Measurements from ENCODE around the gene RBBP8. TPM values are rescaled to one million over a fixed set of nuclear protein-coding genes. Genes with fewer than 3 reads are reported as not detected.
"Not testable (repeated sequence)": the region's sequence is repeated elsewhere in the genome, so short reads cannot be mapped to it uniquely, and the experiment has no call there.

Gene RBBP8
- total RNA-seq, 8 experiments from 2014 or later: 15.6 to 32.3 (median 21.2) TPM

GRCh38 chr18:22952525-22952924 lies 19.4 kb downstream of the RBBP8 start:
- H3K4me3 ChIP-seq: no peak overlapping the region
- no peak for ATAC-seq (replicated peaks in 6 of 8)
- H3K4me1 ChIP-seq (replicated peaks in 1 of 2): no peaks in the 10 kb centered on the region
- 75 to 100% (median 100%) methylated on average over 1 to 3 of the region's 3 CpGs; no CpG with 5 or more reads in 1 of the 10 experiments for WGBS, 10 experiments
- H3K27ac ChIP-seq: no peak overlapping the region
- in situ Hi-C loops (cut with MboI; ENCODE audit: low pct_unique_long_range_greater_than_20kb in 2 of 9, low sequenced_read_pairs in 9 of 9, unreplicated experiment in 9 of 9): no loop called here

- H3K4me1 ChIP-seq (replicated peaks in 1 of 2); ATAC-seq (replicated peaks in 6 of 8); in situ Hi-C loops (cut with MboI; ENCODE audit: low pct_unique_long_range_greater_than_20kb in 2 of 9, low sequenced_read_pairs in 9 of 9, unreplicated experiment in 9 of 9); H3K27ac ChIP-seq; H3K4me3 ChIP-seq: not testable (repeated sequence)
- 90 to 100% (median 100%) methylated on average over 1 to 4 of the region's 4 CpGs; no CpG with 5 or more reads in 3 of the 10 experiments for WGBS, 10 experiments
Measured at GRCh38 chr18:22953982-22954381, 20.9 kb downstream of the RBBP8 start.

DNA sequence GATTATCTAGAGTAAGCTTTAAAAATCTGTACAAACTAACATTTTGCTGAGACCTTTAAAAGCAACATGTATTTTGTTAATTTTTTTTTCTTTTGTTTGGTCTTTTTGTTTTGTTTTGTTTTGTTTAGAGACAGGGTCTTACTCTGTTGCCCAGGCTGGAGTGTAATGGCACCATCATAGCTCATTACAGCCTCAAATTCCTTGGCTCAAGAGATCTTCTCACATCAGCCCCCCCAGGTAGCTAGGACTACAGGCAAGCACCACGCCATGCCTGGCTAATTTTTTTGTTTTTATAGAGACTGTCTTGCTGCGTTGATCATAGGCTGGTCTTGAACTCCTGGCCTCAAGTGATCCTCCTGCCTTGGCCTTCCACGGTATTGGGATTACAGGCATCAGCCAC lies 23.1 kb downstream of the RBBP8 start:
- no peaks in the 10 kb centered on the region for H3K4me1 ChIP-seq (replicated peaks in 1 of 2)
- ATAC-seq (replicated peaks in 6 of 8): no peak
- no peak overlapping the region for H3K27ac ChIP-seq
- in situ Hi-C loops (cut with MboI; ENCODE audit: low pct_unique_long_range_greater_than_20kb in 2 of 9, low sequenced_read_pairs in 9 of 9, unreplicated experiment in 9 of 9): no loop called here
- WGBS, 10 experiments: 83 to 100% (median 95%) methylated on average over 2 to 3 of the region's 3 CpGs; no CpG with 5 or more reads in 3 of the 10 experiments
- H3K4me3 ChIP-seq: no peak overlapping the region

GRCh38 chr18:22961156-22961555 lies 28.0 kb downstream of the RBBP8 start:
- WGBS, 10 experiments: 90 to 100% (median 95%) methylated on average over 1 of the region's 1 CpG; no CpG with 5 or more reads in 4 of the 10 experiments
- no peak for ATAC-seq (replicated peaks in 6 of 8)
- Histone ChIP-seq H3K27ac (no peak overlapping the region), H3K4me3 (no peak overlapping the region), H3K4me1 (replicated peaks in 1 of 2) (no peaks in the 10 kb centered on the region)
- in situ Hi-C loops (cut with MboI; ENCODE audit: low pct_unique_long_range_greater_than_20kb in 2 of 9, low sequenced_read_pairs in 9 of 9, unreplicated experiment in 9 of 9): no loop called here

DNA sequence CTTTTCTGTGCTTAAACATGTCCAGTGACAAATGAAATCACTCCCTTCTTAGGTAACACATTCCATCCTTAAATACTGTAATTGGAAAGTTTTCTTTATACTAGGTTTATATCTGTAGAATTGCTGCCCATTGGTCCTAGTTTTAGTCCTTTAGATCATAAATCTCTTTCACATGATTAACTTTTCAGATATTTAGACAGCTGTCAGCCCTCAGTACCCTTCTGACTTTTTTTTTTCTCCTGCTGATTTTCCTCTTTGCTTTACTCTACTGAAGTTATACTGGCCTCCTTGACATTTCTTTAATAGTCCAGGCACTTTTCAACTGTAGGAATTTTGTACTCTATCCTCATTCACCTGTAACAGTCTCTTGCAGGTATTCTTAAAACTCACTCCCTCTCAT lies 28.9 kb downstream of the RBBP8 start:
- ATAC-seq (replicated peaks in 6 of 8): no peak
- in situ Hi-C loops (cut with MboI; ENCODE audit: low pct_unique_long_range_greater_than_20kb in 2 of 9, low sequenced_read_pairs in 9 of 9, unreplicated experiment in 9 of 9): no loop called here
- Histone ChIP-seq H3K4me3 (no peak overlapping the region), H3K27ac (no peak overlapping the region), H3K4me1 (replicated peaks in 1 of 2) (no peaks in the 10 kb centered on the region)

- no peak for ATAC-seq (replicated peaks in 6 of 8)
- 85 to 100% (median 96%) methylated on average over 1 to 3 of the region's 3 CpGs for WGBS, 10 experiments
- no peak overlapping the region for H3K27ac ChIP-seq
- in situ Hi-C loops (cut with MboI; ENCODE audit: low pct_unique_long_range_greater_than_20kb in 2 of 9, low sequenced_read_pairs in 9 of 9, unreplicated experiment in 9 of 9): no loop called here
- no peaks in the 10 kb centered on the region for H3K4me1 ChIP-seq (replicated peaks in 1 of 2)
- no peak overlapping the region for H3K4me3 ChIP-seq
Measured at GRCh38 chr18:22964116-22964515, 31.0 kb downstream of the RBBP8 start.

- no peak overlapping the region for H3K4me3 ChIP-seq
- no peak overlapping the region for H3K27ac ChIP-seq
- H3K4me1 ChIP-seq (replicated peaks in 1 of 2): no peaks in the 10 kb centered on the region
- ATAC-seq (replicated peaks in 6 of 8): no peak
- in situ Hi-C loops (cut with MboI; ENCODE audit: low pct_unique_long_range_greater_than_20kb in 2 of 9, low sequenced_read_pairs in 9 of 9, unreplicated experiment in 9 of 9): no loop called here
Measured at GRCh38 chr18:22964722-22965121, 31.6 kb downstream of the RBBP8 start.

- ATAC-seq (replicated peaks in 6 of 8): no peak
- Histone ChIP-seq H3K27ac (no peak overlapping the region), H3K4me3 (no peak overlapping the region), H3K4me1 (replicated peaks in 1 of 2) (no peaks in the 10 kb centered on the region)
- WGBS, 10 experiments: 51 to 96% (median 89%) methylated on average over 1 to 3 of the region's 3 CpGs
- in situ Hi-C loops (cut with MboI; ENCODE audit: low pct_unique_long_range_greater_than_20kb in 2 of 9, low sequenced_read_pairs in 9 of 9, unreplicated experiment in 9 of 9): no loop called here
Measured at GRCh38 chr18:22971038-22971437, 37.9 kb downstream of the RBBP8 start.

DNA sequence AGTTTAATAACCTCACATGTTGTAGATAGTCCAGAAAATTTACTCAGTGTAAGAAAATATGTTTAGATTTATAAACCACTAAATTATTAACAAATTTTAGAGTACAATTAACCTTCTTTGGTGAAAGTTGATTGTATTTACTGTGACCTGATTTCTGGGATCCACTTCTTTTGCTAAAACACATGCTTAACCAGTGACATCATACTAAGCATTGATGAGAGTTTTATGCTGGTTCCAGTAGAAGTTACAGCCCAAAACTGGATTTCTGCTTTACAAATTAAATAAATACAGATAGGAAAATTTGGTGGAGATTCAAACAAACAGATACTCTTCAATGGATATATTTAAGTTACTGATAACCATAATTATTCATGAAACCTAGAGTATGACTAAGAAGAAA lies 40.9 kb downstream of the RBBP8 start:
- no peak overlapping the region for H3K4me3 ChIP-seq
- H3K27ac ChIP-seq: no peak overlapping the region
- no peak for ATAC-seq (replicated peaks in 6 of 8)
- no peaks in the 10 kb centered on the region for H3K4me1 ChIP-seq (replicated peaks in 1 of 2)
- in situ Hi-C loops (cut with MboI; ENCODE audit: low pct_unique_long_range_greater_than_20kb in 2 of 9, low sequenced_read_pairs in 9 of 9, unreplicated experiment in 9 of 9): no loop called here

GRCh38 chr18:22974707-22975106 lies 41.6 kb downstream of the RBBP8 start:
- Histone ChIP-seq H3K4me3 (no peak overlapping the region), H3K4me1 (replicated peaks in 1 of 2) (no peaks in the 10 kb centered on the region), H3K27ac (no peak overlapping the region)
- WGBS, 10 experiments: 90 to 100% (median 95%) methylated on average over 1 to 5 of the region's 5 CpGs
- no peak for ATAC-seq (replicated peaks in 6 of 8)
- in situ Hi-C loops (cut with MboI; ENCODE audit: low pct_unique_long_range_greater_than_20kb in 2 of 9, low sequenced_read_pairs in 9 of 9, unreplicated experiment in 9 of 9): loop anchor here in 2 of 9 experiments (25.0 kb wide), 1 partner anchor 162 kb away; no protein-coding TSS in a partner anchor

DNA sequence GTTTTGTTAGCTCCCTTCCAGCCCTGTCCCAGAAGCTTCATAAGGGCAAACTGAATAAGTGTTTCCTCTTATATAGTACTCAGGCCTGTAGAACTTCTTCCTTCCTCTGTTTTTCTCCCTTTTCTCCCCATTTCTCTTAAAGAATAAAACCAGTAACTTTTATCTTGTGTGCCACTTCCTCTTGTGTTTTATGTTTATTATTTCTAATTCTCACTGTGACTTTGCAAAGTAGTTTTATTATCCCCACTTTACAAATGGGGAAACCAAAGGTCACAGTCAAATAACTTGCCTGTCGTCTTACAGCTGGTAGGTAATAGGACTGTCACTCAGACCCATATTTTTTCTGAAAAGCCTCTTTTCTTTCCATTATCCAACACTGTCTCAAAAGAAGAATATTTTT lies 42.4 kb downstream of the RBBP8 start:
- 75 to 100% (median 100%) methylated on average over 1 of the region's 1 CpG; no CpG with 5 or more reads in 1 of the 10 experiments for WGBS, 10 experiments
- H3K4me1 ChIP-seq (replicated peaks in 1 of 2): no peaks in the 10 kb centered on the region
- no peak overlapping the region for H3K4me3 ChIP-seq
- no peak overlapping the region for H3K27ac ChIP-seq
- no peak for ATAC-seq (replicated peaks in 6 of 8)
- in situ Hi-C loops (cut with MboI; ENCODE audit: low pct_unique_long_range_greater_than_20kb in 2 of 9, low sequenced_read_pairs in 9 of 9, unreplicated experiment in 9 of 9): loop anchor here in 2 of 9 experiments (25.0 kb wide), 1 partner anchor 163 kb away; no protein-coding TSS in a partner anchor

DNA sequence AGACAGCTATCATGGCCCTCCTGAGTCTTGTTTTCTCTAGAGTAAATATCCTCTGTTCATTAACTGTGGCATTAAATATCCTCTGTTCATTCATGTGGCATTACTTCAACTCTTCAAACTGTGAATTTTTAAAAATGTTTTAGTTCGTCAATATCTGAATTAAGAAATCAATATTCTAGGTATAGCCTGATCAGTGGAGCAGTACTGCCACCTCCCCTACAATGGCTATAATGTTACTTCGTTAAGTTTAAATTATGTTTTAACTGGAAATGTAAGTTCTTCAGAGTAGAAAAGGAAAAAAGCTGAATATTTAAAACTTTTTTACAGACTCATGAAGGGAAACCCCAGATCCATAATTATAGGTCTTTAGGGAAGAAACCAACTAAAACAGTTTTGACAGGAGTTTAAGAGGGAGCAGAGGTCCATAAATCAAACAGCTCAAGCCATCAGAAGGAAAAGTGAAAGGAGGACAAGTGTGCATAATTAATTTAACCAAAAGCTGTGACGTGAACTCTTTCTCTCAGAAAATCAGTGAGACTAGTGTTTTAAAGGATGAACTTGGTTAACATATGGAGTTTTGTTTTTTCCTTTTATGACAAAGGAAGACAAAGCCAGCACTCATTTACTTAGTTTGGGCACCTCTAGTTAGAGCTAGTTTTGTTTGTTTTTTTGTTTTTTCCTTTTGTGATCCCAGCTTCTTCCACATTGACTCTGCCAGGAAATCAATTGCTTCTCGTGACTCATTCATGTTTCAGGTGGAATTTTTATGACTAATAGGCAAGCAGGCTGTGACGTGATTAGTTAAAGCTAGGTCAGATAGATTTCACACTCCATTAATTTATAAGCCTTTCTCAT lies 44.9 kb downstream of the RBBP8 start:
- Histone ChIP-seq H3K27ac (no peak overlapping the region), H3K4me1 (replicated peaks in 1 of 2) (no peaks in the 10 kb centered on the region), H3K4me3 (no peak overlapping the region)
- 33 to 82% (median 69%) methylated on average over 3 to 5 of the region's 5 CpGs for WGBS, 10 experiments
- in situ Hi-C loops (cut with MboI; ENCODE audit: low pct_unique_long_range_greater_than_20kb in 2 of 9, low sequenced_read_pairs in 9 of 9, unreplicated experiment in 9 of 9): loop anchor here in 2 of 9 experiments (25.0 kb wide), 1 partner anchor 166 kb away; no protein-coding TSS in a partner anchor
- peak in 7 of 8 experiments; percentile 66 to 96 (median 76) for ATAC-seq (replicated peaks in 6 of 8)

DNA sequence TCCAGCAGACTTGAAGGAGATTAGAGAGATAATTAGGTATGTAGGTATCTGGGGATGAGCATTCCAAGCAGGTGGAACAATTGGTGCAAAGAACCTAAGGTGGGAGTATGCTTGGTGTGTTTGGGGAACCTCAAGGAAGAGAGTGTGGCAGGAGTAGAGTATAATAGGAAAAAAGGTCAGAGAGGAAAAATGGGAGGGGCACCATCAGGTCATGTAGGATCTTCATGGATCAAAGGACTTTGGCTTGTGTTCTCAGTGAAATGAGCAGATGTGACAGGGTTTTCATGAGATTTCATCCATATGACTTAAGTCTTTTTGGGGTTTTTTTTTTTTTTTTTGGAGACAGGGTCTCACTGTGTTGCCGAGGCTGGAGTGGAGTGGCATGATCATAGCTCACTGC lies 47.3 kb downstream of the RBBP8 start:
- H3K27ac ChIP-seq: no peak overlapping the region
- in situ Hi-C loops (cut with MboI; ENCODE audit: low pct_unique_long_range_greater_than_20kb in 2 of 9, low sequenced_read_pairs in 9 of 9, unreplicated experiment in 9 of 9): loop anchor here in 3 of 9 experiments (10.0 to 25.0 kb wide), 2 partner anchors 156 to 168 kb away; no protein-coding TSS in a partner anchor
- no peak for ATAC-seq (replicated peaks in 6 of 8)
- no peaks in the 10 kb centered on the region for H3K4me1 ChIP-seq (replicated peaks in 1 of 2)
- WGBS, 10 experiments: 83 to 100% (median 100%) methylated on average over 1 of the region's 1 CpG; no CpG with 5 or more reads in 6 of the 10 experiments
- no peak overlapping the region for H3K4me3 ChIP-seq
